NCI-H2227 treated with DMSO at 0.1 percent for 48 hours (cell line): ENCODE data around the gene SPANXN4.

ENCODE experiments used
- DNase-seq: peaks from one replicate; lab custom pipeline; 2025; lab: John Stamatoyannopoulos, UW

SPANXN4 gene, protein sequence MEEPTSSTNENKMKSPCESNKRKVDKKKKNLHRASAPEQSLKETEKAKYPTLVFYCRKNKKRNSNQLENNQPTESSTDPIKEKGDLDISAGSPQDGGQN

DNA sequence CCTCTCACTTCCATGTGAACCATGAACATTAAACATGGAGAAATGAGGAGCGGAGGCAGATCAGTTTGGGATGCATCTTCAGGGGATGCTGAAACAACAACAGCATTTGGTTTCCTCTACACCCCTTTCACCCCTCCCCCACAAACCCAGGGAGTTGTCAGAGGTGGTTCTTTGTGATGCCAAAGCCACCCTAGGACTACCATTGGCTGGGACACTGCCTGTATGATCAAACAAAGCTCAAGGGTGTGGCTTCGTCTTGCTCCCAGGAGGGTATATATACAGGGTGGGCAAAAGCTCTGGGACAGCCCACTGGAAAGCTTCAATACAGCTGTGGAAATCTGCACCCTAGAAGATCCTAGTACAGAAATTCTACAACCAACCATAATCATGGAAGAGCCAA, at the start of gene SPANXN4:
Gene SPANXN4, plus strand, starts transcription at position 301 of the 400 bp plus-strand sequence. Its CDS starts 87 bp downstream, at position 388.
- DNase-seq: no peak

DNA sequence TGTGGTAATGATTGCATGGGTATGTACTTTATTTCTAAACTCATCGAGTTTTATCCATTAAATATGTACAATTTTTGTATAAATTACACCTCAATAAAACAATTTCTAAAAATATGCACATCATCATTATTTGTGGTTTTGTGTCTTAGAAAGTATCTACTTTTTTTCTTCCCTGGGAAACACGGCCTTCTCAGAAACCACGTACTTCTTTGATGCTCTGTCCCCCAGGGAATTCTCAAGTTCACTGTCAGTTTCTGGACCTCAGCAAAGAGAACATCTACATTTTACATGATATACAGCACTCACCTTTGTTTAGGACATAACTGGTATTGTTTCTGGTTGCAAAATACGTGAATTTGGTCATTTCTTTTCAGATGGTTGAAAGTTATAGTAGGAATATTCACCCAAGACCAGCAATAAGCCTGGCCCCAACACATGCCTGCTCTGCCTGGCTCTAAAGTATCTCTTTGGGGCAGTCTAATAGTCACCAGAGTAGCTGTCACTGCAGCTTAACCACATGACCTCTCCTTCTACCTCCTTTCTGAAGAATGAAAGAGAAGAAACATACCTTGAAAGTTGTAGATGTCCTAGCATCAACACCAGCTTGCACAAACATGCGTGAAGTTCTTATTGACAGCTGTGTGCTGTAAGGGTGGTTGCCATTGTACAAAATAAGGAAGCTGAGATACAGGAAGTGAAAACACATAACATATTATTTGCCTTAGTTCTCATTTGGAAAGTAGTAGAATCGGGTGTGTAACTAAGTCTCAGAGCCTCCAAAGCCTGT, 48.4 kb upstream of the SPANXN4 start:
- no peak for DNase-seq

DNA sequence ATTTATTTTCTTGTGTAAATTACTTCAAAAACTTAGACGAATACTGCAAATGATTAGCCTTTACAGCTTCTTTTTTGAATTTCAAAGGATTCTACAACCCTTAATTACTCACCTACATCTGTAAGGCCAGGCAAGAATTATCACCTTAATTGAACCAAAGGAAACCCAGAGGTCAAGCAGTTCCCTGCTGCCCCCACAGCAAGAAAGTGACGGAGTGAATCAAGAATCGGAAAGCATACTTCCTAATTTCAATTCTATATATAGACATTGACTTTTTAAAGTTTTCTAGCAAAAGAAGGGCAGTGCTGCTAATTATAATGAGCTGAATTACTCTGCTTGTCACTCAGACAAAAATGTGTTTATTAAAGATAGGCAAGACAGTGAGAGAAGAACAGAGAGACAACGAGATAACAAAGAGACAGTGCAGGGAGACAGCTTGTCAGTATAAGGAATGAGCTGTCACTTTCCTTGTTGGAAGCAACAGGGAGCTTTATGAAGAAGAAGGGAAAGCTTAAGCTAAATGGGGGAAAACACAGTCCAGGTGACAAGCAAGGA, 47.5 kb upstream of the SPANXN4 start:
- no peak for DNase-seq

DNA sequence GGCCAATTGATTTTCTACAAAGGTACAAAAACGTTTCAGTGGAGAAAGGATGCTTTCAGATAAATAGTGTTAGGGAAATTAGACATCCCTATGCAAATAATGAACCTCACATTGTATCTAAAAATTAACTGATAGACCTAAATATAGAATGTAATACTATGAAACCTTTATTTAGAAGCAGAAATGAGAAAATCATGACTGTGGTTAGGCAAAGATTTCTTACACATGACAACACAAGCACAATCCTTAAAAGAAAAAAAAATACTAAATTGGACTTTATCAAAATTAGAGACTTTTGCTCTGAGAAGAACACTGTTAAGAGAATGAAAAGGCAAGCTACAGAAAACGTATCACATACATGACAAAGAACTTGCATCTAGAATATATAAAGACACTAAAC, 43.0 kb upstream of the SPANXN4 start:
- DNase-seq: no peak

DNA sequence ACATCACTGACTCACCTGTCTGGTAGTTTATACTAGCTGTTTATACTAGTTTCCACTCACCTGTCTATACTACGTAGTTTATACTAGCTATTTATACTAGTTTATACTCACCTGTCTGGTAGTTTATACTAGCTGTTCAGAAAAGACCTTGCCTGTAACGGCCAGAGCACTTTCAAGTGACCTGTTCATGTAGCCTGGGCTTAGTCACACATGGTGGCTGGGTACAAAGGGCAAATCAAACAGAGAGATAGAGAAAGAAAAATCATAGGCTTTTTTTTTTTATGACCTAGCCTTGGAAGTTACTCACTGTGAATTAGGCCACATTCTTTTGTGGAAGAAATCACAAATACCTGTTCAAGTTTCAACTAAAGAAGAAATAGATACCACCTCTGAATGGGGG, 30.7 kb upstream of the SPANXN4 start:
- no peak for DNase-seq

DNA sequence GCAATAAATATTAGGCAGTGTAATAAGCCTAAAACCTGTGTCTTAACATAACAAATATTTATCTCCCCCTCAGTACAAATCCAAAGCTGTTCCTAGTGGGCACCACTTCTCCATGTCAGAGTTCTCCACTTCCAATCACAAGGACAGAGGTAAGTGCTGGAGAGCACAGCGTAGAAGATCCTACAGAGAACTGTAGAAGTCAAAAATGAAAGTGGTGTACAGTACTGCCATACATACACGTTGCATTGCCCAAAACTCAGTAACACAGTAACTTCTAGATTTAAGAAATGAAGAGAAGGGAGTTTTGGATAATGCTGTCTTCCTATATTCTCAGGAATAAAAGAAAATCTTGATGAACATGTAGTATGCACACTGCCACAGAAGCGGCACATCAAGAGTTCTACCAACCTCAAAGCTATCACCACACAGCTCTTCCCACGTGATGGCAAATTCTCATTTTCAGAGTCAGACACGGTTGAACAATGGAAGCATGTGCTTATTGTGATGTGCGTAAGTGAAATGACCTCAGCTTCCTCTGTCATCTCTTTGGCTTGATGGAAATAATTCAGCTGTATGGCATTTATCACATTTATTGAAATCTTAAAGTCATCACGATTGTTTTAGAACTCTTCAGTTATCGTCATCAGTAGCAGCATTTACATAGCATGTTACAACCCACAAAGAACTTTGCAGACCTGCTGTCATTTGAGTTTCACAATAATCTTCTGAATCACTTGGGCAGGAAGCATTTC, 27.1 kb upstream of the SPANXN4 start:
- DNase-seq: no peak

DNA sequence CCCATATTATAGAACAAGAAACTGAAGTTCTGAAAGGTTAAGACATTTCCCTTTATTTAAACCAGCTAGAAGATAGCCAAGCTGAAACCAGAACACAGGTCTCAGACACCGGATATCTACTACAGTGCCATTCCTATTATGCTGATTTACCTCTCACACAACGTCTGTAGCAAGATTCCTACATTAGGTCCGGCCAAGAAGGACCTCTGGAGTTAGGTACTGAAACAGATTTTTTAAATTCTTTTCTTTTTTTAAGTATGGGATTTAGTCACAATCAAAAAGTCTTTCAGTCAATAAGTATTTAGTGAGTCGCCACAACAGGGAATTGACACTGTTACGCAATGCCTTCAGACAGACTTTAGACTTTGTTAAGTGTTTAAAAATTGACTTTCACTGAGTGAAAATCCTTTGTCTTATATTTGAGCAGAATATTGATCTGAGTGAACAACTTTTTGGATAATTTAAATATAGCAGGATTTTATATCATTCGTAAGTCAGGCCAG, 26.5 kb upstream of the SPANXN4 start:
- no peak for DNase-seq

DNA sequence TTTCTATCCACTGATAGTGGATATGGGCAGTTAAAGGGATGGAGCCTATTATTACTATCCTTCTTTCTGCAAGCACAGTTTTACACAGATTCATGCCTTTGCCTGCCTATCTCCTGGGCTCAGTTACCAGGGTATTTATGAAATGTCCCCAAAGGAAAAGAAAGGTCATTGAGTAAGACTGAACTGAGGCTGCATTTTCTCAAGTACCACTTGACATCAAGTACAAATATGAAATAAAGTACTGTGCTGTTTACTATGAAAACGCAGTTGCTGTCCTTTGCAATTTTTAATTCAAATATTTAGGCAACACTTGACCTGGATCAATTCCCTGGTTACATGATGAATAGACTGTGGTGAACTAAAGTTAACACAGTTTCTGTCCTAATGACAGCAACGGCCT, 23.5 kb upstream of the SPANXN4 start:
- no peak for DNase-seq

DNA sequence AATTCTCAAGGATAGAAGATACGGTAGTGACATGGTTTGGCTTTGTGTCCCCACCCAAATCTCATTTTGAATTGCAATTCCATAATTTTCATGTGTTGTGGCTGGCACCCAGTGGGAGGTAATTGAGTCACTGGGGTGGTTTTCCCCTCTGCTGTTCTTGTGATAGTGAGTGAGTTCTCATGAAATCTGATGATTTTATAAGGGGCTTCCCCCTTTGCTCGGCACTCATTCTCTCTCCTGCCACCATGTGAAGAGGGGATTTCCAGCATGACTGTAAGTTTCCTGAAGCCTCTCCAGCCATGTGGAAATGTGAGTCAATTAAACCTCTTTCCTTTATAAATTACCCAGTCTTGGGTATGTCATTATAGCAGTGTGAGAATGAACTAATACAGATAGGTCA, 8.5 kb upstream of the SPANXN4 start:
- no peak for DNase-seq

DNA sequence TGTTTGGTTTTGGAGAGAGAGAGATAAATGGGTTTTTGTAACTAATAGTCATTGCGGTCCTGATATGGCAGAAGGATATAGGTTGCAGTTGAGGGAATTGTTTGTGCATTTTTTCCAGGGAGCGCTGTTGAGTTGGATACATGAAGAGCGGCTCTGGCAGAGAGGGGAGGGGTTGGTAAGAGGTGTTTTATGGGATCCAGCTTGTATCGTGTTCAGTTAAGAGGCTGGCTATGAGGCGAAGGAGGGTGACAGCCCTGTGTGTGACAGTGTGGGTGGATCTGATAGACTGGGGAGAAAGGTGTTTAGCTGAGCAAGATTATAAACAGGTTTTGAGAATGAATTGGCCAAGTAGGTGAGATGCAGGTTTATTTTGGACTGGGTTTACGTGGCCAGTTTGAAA, 1.5 kb downstream of the SPANXN4 start:
- DNase-seq: no peak

DNA sequence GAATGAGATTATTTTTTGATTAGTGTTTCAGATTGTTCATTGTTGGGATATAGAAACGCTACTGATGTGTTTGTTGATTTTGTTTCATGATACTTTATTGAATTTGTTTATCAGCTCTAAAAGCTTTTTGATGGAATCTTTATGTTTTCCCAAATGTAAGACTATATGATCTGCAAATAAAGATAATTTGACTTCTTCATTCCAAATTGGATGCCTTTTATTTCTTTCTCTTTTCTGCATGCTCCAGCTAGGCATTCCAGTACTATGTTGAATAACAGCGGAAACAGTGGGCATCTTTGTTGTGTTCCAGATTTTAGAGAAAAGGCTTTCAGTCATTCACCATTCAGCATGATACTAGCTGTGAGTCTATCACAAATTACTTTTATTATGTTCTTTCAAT, 21.8 kb downstream of the SPANXN4 start:
- no peak for DNase-seq

DNA sequence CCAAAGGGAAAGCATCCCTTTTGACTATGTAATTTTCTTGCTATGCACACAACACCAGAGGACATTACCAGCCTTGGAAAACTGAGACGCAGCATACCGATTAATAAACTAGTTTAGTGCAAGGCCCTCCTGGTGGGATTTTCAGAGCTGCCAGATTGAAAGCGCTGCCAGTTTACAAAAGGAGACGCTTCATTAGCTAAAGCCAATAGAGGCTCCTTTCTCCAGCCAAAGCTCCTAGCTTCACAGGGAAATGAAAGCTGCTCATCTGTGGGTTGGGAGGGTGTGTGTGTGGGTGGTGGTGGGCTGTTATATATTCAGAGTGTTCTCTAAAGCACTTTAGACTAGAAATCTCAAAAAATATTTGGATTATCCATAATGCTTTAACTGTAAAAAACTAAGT, 32.4 kb downstream of the SPANXN4 start:
- no peak for DNase-seq

DNA sequence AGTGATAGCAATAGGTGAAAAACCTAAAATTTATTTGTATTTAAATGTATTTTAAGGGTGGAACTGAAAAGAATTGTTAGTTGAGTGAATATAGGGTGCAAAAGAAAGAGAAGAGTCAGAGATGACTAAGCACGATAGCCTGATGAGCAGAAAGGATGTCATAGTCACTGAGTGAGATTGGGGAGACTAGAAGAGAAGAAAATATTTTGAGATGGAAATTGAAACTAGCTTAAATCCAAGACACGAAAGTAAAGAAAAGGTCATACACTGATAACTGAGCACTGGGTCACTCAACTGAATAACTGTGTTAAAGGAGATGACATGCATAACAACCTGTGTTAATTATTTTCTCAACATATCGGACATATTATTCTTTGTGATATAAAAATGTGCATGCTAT, 55.5 kb downstream of the SPANXN4 start:
- DNase-seq: no peak

DNA sequence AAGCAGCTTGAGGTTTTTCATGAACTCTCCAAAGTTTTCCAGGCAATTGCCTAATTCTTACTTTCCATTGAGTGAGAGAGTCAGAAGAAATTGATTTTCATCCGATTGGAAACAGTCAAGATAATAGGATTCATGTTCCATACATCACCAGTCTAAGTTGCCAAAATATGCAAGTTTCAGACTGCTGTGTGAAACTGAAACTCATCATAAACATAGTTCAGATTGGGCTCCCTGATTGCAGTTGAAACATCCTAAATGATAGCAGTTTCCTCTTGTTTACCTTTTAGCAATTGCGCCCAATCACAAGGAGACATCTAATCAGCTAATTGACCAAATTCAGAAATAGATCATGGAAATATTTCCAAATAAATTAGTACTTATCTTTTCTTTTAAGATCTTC, 56.8 kb downstream of the SPANXN4 start:
- DNase-seq: no peak
